ENCODE results near the gene TAS1R1. TPM values are rescaled to one million over a fixed set of nuclear protein-coding genes. Genes with fewer than 3 reads are reported as not detected.

TAS1R1 gene
- total RNA-seq, 3 donors from 2014 or later = 0.16 TPM; not detected in 2

DNA sequence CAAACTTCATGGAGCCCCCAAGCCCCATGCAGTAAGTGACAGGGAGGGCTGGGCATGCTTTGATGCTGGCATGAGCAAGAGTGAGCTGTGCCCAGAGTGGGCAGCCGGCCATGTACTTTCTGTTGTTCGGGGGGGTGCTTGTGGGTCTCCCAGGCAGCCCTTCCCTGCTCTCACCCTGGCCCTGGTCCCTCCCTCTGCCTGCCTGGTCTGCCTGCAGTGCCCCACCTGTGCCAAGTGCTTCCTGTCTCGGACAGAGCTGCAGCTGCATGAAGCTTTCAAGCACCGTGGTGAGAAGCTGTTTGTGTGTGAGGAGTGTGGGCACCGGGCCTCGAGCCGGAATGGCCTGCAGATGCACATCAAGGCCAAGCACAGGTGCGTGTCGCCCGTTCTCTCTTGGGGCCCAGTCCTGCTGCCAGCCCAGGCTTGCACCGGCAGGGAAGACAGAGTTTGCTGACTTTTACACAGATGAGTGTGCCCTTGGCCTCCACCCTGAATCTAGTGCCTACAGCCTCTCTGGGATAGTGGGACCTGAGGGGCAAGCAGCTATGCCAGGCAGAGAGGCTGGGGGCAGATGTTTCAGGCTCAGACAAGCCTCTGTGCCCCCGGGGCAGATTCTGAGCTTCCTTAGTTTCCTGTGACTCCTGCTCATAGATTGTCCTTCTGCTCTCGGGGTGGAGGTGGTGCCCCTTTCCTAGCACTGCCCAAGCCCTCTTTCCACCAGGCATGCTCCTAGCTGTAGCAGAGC is 32.3 kb downstream of the TAS1R1 start:
- no peaks in the 10 kb centered on the region for H3K4me1 ChIP-seq
- intact Hi-C loops (cut with DNase I; ENCODE audit: low total_unique reads) = no loop called here
- peak in 1 of 2 donors; percentile 71 for DNase-seq (ENCODE audit: low spot score in 2 of 2)
- H3K27ac ChIP-seq = no peak overlapping the region
- H3K9me3 ChIP-seq = no peaks in the 10 kb centered on the region
- H3K27me3 ChIP-seq = no peaks in the 10 kb centered on the region
- no peaks in the 10 kb centered on the region for H3K36me3 ChIP-seq
- TF ChIP-seq POLR2AphosphoS5 (IDR thresholded peaks at IDR 0.05) (no peak), POLR2A (IDR thresholded peaks at IDR 0.05) (no peak)
- TF ChIP-seq, protein P1, sequence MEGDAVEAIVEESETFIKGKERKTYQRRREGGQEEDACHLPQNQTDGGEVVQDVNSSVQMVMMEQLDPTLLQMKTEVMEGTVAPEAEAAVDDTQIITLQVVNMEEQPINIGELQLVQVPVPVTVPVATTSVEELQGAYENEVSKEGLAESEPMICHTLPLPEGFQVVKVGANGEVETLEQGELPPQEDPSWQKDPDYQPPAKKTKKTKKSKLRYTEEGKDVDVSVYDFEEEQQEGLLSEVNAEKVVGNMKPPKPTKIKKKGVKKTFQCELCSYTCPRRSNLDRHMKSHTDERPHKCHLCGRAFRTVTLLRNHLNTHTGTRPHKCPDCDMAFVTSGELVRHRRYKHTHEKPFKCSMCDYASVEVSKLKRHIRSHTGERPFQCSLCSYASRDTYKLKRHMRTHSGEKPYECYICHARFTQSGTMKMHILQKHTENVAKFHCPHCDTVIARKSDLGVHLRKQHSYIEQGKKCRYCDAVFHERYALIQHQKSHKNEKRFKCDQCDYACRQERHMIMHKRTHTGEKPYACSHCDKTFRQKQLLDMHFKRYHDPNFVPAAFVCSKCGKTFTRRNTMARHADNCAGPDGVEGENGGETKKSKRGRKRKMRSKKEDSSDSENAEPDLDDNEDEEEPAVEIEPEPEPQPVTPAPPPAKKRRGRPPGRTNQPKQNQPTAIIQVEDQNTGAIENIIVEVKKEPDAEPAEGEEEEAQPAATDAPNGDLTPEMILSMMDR (IDR thresholded peaks at IDR 0.05) = no peak
- no peak overlapping the region for H3K4me3 ChIP-seq

GRCh38 chr1:6588128-6588892 is 33.2 kb downstream of the TAS1R1 start:
- TF ChIP-seq POLR2A (IDR thresholded peaks at IDR 0.05) (no peak), POLR2AphosphoS5 (IDR thresholded peaks at IDR 0.05) (no peak)
- TF ChIP-seq, protein P1 (IDR thresholded peaks at IDR 0.05) = no peak
- H3K4me1 ChIP-seq = no peaks in the 10 kb centered on the region
- H3K9me3 ChIP-seq = no peaks in the 10 kb centered on the region

GRCh38 chr1:6588893-6589520 is 33.9 kb downstream of the TAS1R1 start:
- intact Hi-C loops (cut with DNase I; ENCODE audit: low total_unique reads) = no loop called here
- TF ChIP-seq POLR2AphosphoS5 (IDR thresholded peaks at IDR 0.05) (no peak), POLR2A (IDR thresholded peaks at IDR 0.05) (no peak)
- Histone ChIP-seq H3K4me3 (no peak overlapping the region), H3K36me3 (no peaks in the 10 kb centered on the region), H3K27ac (peak overlapping the region; percentile 50 to 55), H3K27me3 (no peaks in the 10 kb centered on the region), H3K4me1 (no peaks in the 10 kb centered on the region), H3K9me3 (no peaks in the 10 kb centered on the region)
- DNase-seq (ENCODE audit: low spot score in 2 of 2) = no peak

More at GRCh38 chr1:6588128-6588892, 33.2 kb downstream of the TAS1R1 start:
- no peak for DNase-seq (ENCODE audit: low spot score in 2 of 2)
- Histone ChIP-seq H3K27ac (peak overlapping the region in 1 of 2 donors; percentile 55), H3K36me3 (no peaks in the 10 kb centered on the region), H3K27me3 (no peaks in the 10 kb centered on the region), H3K4me3 (no peak overlapping the region)
- intact Hi-C loops (cut with DNase I; ENCODE audit: low total_unique reads) = no loop called here

DNA sequence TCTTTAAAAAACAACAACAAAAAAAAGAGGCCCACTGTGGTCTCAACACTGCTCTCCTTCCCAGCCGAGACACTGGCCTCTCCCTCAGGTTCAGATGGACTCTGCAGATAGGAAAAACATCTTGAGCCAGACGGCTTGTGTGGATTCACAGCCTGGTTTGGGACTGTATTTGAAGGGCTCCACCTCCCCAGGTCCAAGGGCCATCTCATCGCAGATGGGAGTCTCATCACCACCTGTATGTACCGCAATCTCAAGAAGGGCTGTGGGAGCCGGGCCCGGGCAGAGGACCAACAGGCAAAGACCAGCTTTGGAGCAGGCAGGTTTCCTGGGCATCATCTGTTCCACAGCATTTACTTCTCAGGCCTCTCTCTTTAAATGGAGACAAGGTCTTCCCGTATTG is 34.9 kb downstream of the TAS1R1 start:
- Histone ChIP-seq H3K9me3 (no peaks in the 10 kb centered on the region), H3K36me3 (no peaks in the 10 kb centered on the region), H3K27ac (no peak overlapping the region), H3K4me1 (no peaks in the 10 kb centered on the region), H3K4me3 (no peak overlapping the region), H3K27me3 (no peaks in the 10 kb centered on the region)
- TF ChIP-seq POLR2A (IDR thresholded peaks at IDR 0.05) (no peak), POLR2AphosphoS5 (IDR thresholded peaks at IDR 0.05) (no peak)
- TF ChIP-seq, protein P1 (IDR thresholded peaks at IDR 0.05) = no peak
- intact Hi-C loops (cut with DNase I; ENCODE audit: low total_unique reads) = no loop called here
- no peak for DNase-seq (ENCODE audit: low spot score in 2 of 2)

GRCh38 chr1:6591222-6591621 is 36.1 kb downstream of the TAS1R1 start:
- Histone ChIP-seq H3K36me3 (no peaks in the 10 kb centered on the region), H3K27me3 (no peaks in the 10 kb centered on the region), H3K9me3 (no peaks in the 10 kb centered on the region), H3K4me1 (peaks cover 0 to under 1% of the 10 kb centered on the region in 2 donors), H3K27ac (peak overlapping the region in 1 of 2 donors; percentile 12), H3K4me3 (no peak overlapping the region)
- intact Hi-C loops (cut with DNase I; ENCODE audit: low total_unique reads) = no loop called here
- DNase-seq (ENCODE audit: low spot score in 2 of 2) = no peak
- TF ChIP-seq POLR2A (IDR thresholded peaks at IDR 0.05) = no peak
- no peak for TF ChIP-seq POLR2AphosphoS5 (IDR thresholded peaks at IDR 0.05)
- TF ChIP-seq, protein P1 (IDR thresholded peaks at IDR 0.05) = no peak

All from breast epithelium (tissue), 4 donors.